ENCODE measurements around the gene STEAP4.
"Not testable (repeated sequence)": the region's sequence is repeated elsewhere in the genome, so short reads cannot be mapped to it uniquely, and the experiment has no call there.

STEAP4 gene

DNA sequence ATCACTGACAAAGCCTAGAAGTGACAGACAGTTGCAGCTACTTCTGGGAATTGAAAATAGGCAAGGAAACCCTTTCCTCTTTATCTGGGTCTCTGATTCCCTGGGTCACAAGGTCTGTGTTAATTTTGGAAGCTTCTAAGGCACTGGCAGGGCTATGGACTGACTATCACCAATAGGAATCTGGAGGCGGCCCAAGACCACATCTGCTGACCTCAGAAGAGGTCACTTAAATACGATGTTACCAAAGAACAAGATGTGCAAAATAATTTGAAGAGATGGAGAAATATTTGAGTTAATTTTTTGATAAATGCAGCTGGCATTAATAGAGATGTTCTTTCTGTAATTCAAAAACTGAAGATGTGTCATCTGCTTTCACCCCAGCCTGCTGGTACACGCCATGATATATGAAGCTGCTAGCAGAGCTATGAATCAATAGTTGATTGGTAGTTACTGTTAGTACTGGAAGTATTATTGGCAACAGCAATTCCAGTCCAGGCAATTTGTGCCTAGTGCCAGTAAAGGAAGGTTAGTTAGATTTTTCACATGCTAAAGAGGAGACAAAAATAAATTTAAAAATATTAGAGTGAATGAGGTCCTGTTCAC, 5.5 kb upstream of the STEAP4 start:
- no peak for DNase-seq (ENCODE audit: low read depth)

GRCh38 chr7:88311675-88312036, 5.0 kb upstream of the STEAP4 start:
- DNase-seq (ENCODE audit: low read depth), result no peak

DNA sequence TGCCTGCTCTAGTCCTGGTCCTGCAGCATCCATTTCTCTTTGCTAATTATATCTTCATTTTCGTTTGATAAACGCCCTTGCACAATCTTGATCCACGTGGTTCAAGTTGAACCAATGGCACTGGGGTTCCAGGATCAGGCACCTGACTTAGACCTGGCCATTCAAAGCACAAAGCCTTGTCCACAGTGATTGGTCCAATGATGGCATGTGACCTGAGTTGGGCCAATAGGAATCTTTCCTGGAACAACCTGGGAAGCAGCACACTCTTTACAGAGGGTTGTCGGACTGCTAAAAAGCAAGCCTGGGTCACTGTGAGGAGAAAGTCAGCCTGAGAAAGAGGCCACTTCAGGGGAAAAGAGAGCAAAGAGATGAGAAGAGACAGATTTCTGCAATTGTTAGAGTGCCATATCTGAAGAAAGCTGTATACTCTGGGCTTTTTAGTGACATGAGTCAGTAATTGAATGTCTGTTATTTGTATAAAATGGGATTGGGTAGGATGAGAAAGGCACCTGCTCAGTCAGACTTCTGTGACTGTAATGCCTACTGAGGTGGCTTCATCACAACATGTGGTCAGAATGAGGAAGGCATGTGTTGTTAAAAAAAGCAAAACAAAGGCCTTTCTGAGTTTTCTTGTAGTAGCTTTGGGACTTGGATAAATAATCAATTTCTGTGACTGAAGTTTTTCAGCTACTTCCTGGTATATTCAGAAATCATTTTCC, 4.4 kb upstream of the STEAP4 start:
- no peak for DNase-seq (ENCODE audit: low read depth)

- DNase-seq (ENCODE audit: low read depth), result no peak
These were observed 3.1 kb upstream of the STEAP4 start for GRCh38 chr7:88309819-88310218.

- DNase-seq (ENCODE audit: low read depth), result no peak
These were observed 1.1 kb upstream of the STEAP4 start for GRCh38 chr7:88307823-88308222.

DNA sequence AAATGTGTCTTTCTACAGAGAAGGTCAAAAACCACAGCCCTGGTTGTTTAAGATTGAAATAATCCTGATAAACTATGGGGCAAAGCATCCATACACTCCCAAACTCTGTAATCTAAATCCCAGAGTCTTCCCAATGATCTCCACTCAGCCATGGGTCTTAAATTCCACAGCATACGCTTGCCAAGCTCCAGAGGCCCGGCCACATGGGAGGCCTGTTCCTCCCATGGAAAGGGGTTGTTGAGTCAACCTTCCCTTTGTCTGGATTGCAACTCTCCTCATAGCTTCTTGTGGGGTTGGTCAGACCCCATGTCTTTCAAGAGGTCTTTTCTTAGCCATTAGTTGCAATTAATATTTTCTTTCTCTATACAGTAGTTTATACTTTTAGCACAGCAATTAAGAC, 718 bp upstream of the STEAP4 start:
- no peak for DNase-seq (ENCODE audit: low read depth)

GRCh38 chr7:88305044-88305443, 1.6 kb downstream of the STEAP4 start:
- no peak for DNase-seq (ENCODE audit: low read depth)

DNA sequence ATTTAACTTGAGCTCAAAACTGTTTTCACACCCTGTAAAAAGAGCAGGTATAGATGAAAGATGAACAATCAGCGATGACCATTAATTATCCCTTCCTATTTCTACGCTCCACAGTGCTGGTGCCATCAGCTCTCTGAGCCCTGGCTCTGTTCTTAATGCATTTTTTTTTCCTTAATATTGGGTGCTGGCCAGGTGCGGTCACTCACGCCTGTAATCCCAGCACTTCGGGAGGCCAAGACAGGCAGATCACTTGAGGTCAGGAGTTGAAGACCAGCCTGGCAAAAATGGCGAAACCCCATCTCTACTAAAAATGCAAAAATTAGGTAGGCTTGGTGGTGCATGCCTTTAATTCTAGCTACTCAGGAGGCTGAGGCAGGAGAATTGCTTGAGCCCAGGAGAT, 4.2 kb downstream of the STEAP4 start:
- DNase-seq (ENCODE audit: low read depth), result no peak

DNA sequence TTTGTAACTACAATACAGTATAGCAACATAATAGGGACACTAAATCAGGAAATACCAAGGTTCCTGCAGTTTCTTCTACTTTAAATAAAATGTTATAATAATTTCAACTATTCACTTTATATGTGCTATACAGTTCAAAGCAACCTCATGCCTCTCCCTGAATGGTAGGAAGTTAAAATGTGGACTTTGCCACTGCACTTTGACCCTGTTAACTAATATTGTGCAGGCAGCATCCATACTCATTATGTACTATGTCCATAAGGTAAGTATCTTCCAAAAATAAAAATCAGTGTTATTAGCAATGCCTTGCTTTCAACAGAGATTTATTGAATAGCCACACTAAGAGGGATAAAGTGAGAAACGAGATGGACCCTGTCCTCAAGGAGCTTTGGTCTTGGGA, 4.8 kb downstream of the STEAP4 start:
- no peak for DNase-seq (ENCODE audit: low read depth)

DNA sequence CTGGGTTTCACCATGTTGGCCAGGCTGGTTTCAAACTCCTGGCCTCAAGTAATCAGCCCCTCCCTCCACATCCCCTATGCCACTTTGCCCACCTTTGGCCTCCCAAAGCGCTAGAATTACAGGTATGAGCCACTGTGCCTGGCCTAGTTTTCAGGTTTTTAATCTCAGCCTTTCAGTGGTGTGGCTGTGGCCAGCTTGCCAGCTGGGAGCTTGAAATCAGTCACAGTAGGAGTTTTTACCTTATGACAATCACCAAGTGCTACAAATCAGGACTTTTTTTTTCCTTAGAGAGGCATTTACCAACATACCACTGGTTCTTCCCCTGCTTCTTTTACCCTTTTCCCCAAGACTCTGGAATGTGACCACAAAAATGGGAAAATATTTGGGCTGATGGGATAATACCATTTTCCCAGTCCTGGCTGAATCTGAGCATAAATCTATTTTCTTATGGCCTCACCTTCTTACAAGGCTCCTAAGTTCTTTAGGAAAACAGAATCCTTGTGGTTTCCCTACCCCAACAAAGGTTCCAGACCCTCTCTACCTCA, 6.2 kb downstream of the STEAP4 start:
- DNase-seq (ENCODE audit: low read depth), result no peak

DNA sequence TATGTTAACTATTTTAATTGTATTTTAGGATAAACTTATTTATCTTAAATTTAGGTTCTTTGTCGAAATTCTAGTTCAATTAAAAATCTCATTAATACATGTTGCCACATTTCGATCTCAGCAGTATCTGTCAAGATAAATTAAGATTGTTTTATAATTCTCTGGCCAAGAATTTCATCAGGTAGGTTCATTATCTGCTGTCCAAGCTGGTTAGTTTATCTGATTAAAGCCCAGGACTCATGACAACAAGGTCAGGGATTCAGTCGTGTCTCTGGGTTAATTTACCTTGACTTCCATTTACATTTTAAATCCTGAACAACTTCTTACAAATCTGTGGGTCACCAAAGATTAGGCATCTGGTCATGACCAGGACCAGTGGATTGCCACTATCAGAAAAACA, 7.6 kb downstream of the STEAP4 start:
- no peak for DNase-seq (ENCODE audit: low read depth)

DNA sequence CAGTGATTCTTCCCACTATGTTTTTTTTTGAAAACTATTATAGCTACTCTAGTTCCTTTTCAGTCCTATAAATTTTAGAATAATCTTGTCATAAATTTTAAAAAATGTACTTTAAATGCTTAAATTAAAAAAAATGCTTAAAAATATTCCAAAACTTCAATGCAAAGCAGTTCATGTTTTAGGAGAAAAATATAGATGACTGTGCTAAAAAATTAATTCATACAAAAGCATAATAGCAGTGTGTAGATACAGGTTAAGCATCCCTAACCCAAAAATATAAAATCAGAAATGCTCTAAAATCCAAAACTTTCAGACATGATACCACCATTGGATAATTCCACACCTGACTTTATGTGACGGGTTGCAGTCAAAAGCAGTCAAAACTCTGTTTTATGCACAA, 12.8 kb downstream of the STEAP4 start:
- DNase-seq (ENCODE audit: low read depth), result no peak

DNA sequence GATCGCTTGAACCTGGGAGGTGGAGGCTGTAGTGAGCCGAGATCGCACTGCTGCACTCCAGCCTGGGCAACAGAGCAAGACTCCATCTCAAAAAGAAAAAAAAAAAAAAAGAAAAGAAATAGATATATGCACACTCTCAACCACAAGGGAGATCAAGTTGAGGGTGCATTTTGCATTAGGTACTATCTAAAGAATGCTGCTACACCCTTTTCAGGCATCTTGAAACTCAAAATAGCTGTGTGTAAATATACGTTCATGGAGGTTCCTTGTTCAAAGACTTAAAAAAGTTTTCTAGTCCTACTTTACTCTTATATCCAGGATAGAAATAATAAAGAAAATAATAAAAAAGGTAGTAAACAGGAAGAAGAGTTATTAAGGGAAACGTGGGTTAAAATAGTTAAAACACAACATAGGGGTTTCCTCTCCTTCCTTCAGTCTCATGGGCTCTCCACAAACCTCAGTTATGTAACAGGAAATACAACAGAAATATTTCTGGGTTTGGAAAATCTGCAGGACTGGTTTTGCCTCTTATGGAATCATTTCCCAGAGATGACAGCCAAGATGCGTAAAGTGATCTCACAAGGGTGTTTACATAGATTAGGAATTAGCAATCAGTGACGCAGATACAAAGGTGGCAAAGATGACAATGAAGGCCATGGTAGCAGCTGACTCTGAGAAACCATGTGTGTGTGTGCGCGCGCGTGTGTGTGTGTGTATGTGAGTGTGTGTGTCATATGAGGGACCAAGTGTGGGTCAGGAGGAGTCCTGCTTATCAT, 15.1 kb downstream of the STEAP4 start:
- no peak for DNase-seq (ENCODE audit: low read depth)

- no peak for DNase-seq (ENCODE audit: low read depth)
These were observed 16.2 kb downstream of the STEAP4 start for GRCh38 chr7:88290491-88290890.

DNA sequence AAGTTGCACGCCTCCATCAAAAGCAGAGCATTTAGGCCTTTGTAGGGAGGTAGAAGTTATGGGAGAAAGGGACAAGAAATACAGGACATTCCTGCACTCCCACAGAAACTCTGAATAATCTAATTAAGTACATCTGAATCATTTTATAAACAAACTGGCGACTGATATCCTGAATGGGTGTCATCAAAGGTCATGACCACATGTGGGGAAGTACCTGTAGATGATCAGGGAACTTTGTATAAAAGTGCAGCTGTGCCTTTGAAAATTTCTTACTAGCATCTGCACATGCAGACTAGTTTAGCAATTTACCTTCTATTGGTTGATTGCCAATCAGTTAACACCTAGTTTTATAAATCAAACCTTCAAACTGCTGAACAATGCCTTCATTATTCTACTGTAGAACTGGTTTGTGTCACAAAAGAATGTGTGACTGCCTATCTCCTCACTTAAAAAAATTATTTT, 17.1 kb downstream of the STEAP4 start:
- no peak for DNase-seq (ENCODE audit: low read depth)

DNA sequence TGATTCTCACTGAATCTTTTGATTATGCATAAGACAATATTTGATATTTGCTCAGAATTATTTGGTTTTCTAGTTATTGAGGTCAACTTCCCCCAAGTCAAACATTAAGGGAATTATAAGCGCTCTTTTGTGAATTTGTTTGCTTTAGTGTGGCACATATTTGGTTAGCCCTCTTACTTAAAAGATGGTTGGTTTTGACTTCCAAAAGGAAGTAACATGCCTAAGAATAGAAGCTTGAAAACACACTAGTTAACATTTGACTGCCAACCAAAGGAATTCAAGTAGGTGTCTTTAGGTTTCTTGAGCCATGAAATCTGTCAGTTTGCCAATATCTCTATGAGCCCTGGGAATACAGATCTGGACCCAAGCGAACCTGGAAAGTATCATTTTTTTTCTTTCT, 24.9 kb downstream of the STEAP4 start:
- no peak for DNase-seq (ENCODE audit: low read depth)

DNA sequence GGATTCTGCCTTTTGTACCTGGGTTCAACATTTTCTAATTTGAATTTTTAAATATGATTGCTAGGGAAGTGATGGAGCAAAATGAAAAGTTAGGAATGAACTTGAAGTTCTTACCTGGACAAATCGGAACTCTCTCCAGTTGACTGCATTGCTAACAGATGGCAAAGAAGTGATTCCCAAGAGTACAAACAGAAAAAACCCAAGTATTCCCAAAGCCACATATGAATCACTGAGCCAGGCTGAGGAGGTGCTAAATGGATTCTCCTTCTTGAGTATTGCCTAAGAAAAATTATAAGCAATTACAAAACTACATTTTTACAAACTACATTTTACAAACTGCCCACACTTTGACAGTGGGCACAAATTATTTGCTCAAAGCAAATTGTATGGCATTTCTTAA, 25.9 kb downstream of the STEAP4 start:
- DNase-seq (ENCODE audit: low read depth), result no peak

- DNase-seq (ENCODE audit: low read depth), result no peak
These were observed 27.4 kb downstream of the STEAP4 start for GRCh38 chr7:88279323-88279722.

DNA sequence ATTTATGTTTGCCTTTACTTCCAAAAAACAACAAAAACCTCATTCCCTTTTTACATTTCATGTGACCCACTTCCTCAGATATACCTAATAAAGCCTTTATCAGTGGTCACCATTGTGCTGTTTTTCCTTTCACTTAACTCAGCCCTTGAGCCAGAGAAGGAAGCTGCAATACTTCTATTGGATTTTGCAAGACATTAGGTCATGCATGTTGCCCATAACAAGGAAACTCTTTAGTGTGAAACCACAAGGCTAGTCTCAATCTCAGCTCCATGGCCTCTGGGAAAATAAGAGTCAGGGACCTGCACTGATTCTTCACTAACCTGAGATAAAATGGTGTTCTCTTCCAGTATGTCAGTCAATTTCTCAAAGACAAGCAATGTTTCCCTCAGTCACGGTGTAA, 27.8 kb downstream of the STEAP4 start:
- no peak for DNase-seq (ENCODE audit: low read depth)

GRCh38 chr7:88276605-88277153, 30.0 kb downstream of the STEAP4 start:
- no peak for DNase-seq (ENCODE audit: low read depth)

- DNase-seq (ENCODE audit: low read depth), result not testable (repeated sequence)
These were observed 31.8 kb downstream of the STEAP4 start for GRCh38 chr7:88274856-88275255.

GRCh38 chr7:88269586-88269985, 37.1 kb downstream of the STEAP4 start:
- DNase-seq (ENCODE audit: low read depth), result no peak

GRCh38 chr7:88268858-88269257, 37.8 kb downstream of the STEAP4 start:
- DNase-seq (ENCODE audit: low read depth), result no peak

Measured in stimulated activated CD8-positive, alpha-beta memory T cell treated with anti-CD3 and anti-CD28 coated beads, Interleukin-4, amount 100 ng/mL, for 24 hours (primary cell).